Keratinocyte (primary cell): ENCODE data around the gene KLHL35. TPM values are rescaled to one million over a fixed set of nuclear protein-coding genes. Genes with fewer than 3 reads are reported as not detected.

ENCODE experiments used
- DNase-seq: peaks from one replicate; pipeline ENCODE4 v3.0.0-alpha.2; 2011; ENCODE audit warnings: low read depth, missing footprints, low spot score
- FAIRE-seq: peaks from 2 replicates; lab custom pipeline; 2011; peaks lifted over from hg19 to GRCh38; lab: Jason Lieb, UNC
- H2AFZ ChIP-seq: 2 replicates; pipeline ENCODE4 v1.6.0; 2012; ENCODE audit warnings: low read length, control low read depth, inconsistent platforms; ENCODE audit not compliant: control insufficient read depth
- H3K27ac ChIP-seq: 2 replicates; pipeline ENCODE4 v1.5.1; 2011; ENCODE audit warnings: low read length; ENCODE audit not compliant: control insufficient read depth, insufficient read depth
- H3K27me3 ChIP-seq: 3 replicates; pipeline ENCODE4 v1.6.0; 2011; ENCODE audit warnings: low read length; ENCODE audit not compliant: control insufficient read depth, insufficient read depth; ENCODE audit errors: extremely low read depth
- H3K36me3 ChIP-seq, 2 experiments: 2 replicates in 1 of 2; 3 replicates in 1 of 2; pipeline ENCODE4 v1.5.1; 2011; ENCODE audit warnings: low read length in 2 of 2, mild to moderate bottlenecking in 1 of 2; ENCODE audit not compliant: control insufficient read depth in 2 of 2, insufficient read depth in 2 of 2; ENCODE audit errors: extremely low read depth in 1 of 2
- H3K4me1 ChIP-seq: 3 replicates; pipeline ENCODE4 v1.5.1; 2011; ENCODE audit warnings: low read length; ENCODE audit not compliant: control insufficient read depth, insufficient read depth; ENCODE audit errors: extremely low read depth
- H3K4me2 ChIP-seq: 3 replicates; pipeline ENCODE4 v1.6.0; 2011; ENCODE audit warnings: low read depth, low read length; ENCODE audit not compliant: control insufficient read depth, insufficient read depth; ENCODE audit errors: extremely low read depth
- H3K4me3 ChIP-seq, 3 experiments: fragments of 200-600 bp in 1 of 3; sonication (generic) in 1 of 3; 2 replicates in 2 of 3; 3 replicates in 1 of 3; pipeline ENCODE4 v1.5.1; 2011 to 2016; ENCODE audit warnings: low read length in 3 of 3, mild to moderate bottlenecking in 3 of 3, control low read depth in 2 of 3, inconsistent platforms in 1 of 3, low read depth in 1 of 3, mixed read lengths in 1 of 3, mixed run types in 1 of 3, moderate library complexity in 1 of 3; ENCODE audit not compliant: control insufficient read depth in 2 of 3, insufficient read depth in 2 of 3; ENCODE audit errors: extremely low read depth in 1 of 3
- H3K79me2 ChIP-seq: 2 replicates; pipeline ENCODE4 v1.6.0; 2012; ENCODE audit warnings: low read length; ENCODE audit not compliant: control insufficient read depth, insufficient read depth
- H3K9ac ChIP-seq: 3 replicates; pipeline ENCODE4 v1.6.0; 2011; ENCODE audit warnings: low read length; ENCODE audit not compliant: control insufficient read depth, insufficient read depth; ENCODE audit errors: extremely low read depth
- H3K9me1 ChIP-seq: 3 replicates; pipeline ENCODE4 v1.6.0; 2011; ENCODE audit warnings: low read length; ENCODE audit not compliant: control insufficient read depth, insufficient read depth; ENCODE audit errors: extremely low read depth
- H3K9me3 ChIP-seq: 2 replicates; pipeline ENCODE4 v1.5.1; 2012; ENCODE audit warnings: low read depth, low read length; ENCODE audit not compliant: control insufficient read depth
- H4K20me1 ChIP-seq: 3 replicates; pipeline ENCODE4 v1.6.0; 2011; ENCODE audit warnings: low read length; ENCODE audit not compliant: control insufficient read depth, insufficient read depth; ENCODE audit errors: extremely low read depth
- EZH2 ChIP-seq: IDR thresholded peaks from one replicate; pipeline ENCODE4 v1.6.1; 2012; ENCODE audit warnings: inconsistent platforms, mild to moderate bottlenecking, low read length, moderate library complexity
- dilution Hi-C: fragments of 300-500 bp; cut with MboI; formaldehyde crosslinking; loops from one replicate; pipeline ENCODE4 v1.7.0; 2020; ENCODE audit warnings: low sequenced_read_pairs; ENCODE audit not compliant: extremely low pct_ligation_motif_present
- polyA plus RNA-seq, 5 experiments: library from polyadenylated mRNA; depleted of rRNA in 3 of 5; stranded (reverse) in 3 of 5; stranded (forward) in 1 of 5; unstranded in 1 of 5; fragments of >200 nt; gene quantifications; 1 replicate in 1 of 5; 2 replicates in 3 of 5; 3 replicates in 1 of 5; pipeline versions ENCODE4 v1.2.1 to v1.2.3, GENCODE V29; 2011 to 2012; ENCODE audit warnings: missing spikeins in 2 of 5, low read depth in 1 of 5, low replicate concordance in 1 of 5
- TF ChIP-seq, protein P1 (sequence below), 3 experiments: IDR thresholded peaks in 1 of 3; conservative IDR thresholded peaks in 1 of 3; optimal IDR thresholded peaks in 1 of 3; 2 replicates in 2 of 3; 3 replicates in 1 of 3; pipeline versions ENCODE3 to v1.5.1; 2011; ENCODE audit warnings: low read length in 3 of 3, mild to moderate bottlenecking in 3 of 3, moderate library complexity in 2 of 3, control low read depth in 1 of 3, inconsistent platforms in 1 of 3; ENCODE audit not compliant: insufficient read depth in 2 of 3; ENCODE audit errors: extremely low read depth in 1 of 3

KLHL35 gene
- polyA plus RNA-seq, 1 donor (not counting 4 experiments of a cell fraction or from before 2014, with no cell fraction given), result 0.58 TPM

DNA sequence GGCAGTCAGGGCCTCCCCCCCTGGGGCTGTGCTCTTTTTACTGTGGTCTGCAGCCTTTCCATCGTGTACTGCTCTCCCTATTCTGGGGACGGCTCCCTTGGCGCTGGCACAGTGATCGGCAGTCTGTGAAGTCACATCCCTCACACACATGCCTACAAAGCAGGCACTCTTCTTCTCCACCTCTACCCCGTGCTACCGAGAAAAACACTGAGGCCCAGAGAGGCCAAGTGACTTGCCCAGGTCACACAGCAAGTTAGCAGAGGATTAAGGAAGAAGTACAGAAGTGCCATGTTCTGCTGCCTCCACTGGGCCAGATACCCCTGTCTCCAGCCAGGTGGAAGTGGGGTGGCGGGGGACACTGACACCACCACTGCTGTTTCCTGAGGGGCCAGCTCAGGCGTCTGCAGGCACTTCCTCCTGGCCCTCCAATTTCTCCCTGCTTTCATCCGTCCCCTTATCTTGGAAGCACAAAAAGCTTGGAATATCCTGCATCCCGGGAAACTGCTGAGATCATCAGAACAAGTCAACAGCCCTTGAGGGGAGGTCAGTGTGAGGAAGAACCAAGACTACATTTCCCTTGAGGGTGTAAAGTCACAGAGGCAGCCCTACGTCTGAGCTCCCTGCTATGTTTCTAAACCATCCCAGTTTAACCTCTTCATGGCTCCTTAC lies 30.2 kb upstream of the KLHL35 start:
- H3K4me3 ChIP-seq, result no peak overlapping the region
- H3K9me3 ChIP-seq, result no peaks in the 10 kb centered on the region
- H3K79me2 ChIP-seq, result no peaks in the 10 kb centered on the region
- no peak overlapping the region for H3K27ac ChIP-seq
- DNase-seq (no peak), FAIRE-seq (no peak)
- H2AFZ ChIP-seq, result no peak overlapping the region
- no peaks in the 10 kb centered on the region for H3K36me3 ChIP-seq
- H3K9me1 ChIP-seq, result no peaks in the 10 kb centered on the region
- no peak overlapping the region for H3K9ac ChIP-seq
- H3K4me2 ChIP-seq, result no peak overlapping the region
- dilution Hi-C loops, result no loop called here
- H3K27me3 ChIP-seq, result no peaks in the 10 kb centered on the region
- TF ChIP-seq EZH2, result no peak
- TF ChIP-seq, protein P1, sequence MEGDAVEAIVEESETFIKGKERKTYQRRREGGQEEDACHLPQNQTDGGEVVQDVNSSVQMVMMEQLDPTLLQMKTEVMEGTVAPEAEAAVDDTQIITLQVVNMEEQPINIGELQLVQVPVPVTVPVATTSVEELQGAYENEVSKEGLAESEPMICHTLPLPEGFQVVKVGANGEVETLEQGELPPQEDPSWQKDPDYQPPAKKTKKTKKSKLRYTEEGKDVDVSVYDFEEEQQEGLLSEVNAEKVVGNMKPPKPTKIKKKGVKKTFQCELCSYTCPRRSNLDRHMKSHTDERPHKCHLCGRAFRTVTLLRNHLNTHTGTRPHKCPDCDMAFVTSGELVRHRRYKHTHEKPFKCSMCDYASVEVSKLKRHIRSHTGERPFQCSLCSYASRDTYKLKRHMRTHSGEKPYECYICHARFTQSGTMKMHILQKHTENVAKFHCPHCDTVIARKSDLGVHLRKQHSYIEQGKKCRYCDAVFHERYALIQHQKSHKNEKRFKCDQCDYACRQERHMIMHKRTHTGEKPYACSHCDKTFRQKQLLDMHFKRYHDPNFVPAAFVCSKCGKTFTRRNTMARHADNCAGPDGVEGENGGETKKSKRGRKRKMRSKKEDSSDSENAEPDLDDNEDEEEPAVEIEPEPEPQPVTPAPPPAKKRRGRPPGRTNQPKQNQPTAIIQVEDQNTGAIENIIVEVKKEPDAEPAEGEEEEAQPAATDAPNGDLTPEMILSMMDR (optimal IDR thresholded peaks at IDR 0.05 in 1 of 3, IDR thresholded peaks at IDR 0.05 in 1 of 3, conservative IDR thresholded peaks at IDR 0.05 in 1 of 3; ENCODE audit: extremely low read depth in 1 of 3, insufficient read depth in 2 of 3, low read length in 3 of 3), result no peak
- H3K4me1 ChIP-seq, result peaks cover 6% of the 10 kb centered on the region
- H4K20me1 ChIP-seq, result no peaks in the 10 kb centered on the region

DNA sequence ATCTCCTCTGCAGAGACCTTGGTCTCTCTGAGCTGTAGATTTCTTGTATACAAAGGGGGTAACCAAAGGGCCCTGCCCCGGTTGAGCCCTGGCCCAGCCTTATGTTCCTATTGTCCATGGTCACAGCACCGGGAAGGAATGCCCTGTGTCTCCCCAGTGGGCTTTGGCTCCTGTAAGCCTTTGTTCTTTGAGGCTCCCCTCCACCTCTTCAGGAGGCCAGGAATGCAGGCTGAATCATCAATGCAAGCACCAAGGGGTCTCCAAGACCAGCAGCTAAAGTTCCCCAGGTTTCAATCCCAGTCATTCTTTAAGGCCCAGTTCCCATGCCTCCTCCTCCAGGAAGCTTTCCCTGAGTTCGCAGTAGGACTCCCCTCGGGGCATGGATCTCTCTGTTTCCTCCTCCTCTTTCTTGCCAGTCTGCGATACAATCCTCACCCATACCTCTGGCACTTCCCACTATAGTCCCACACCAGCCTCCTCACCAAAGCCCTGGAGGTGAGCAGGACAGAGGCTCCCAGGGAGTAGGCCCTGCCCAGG lies 29.2 kb upstream of the KLHL35 start:
- Histone ChIP-seq H4K20me1 (no peaks in the 10 kb centered on the region), H3K9me1 (no peaks in the 10 kb centered on the region), H3K4me3 (no peak overlapping the region), H3K36me3 (no peaks in the 10 kb centered on the region), H3K4me1 (peaks cover 6% of the 10 kb centered on the region), H3K27me3 (no peaks in the 10 kb centered on the region), H3K9me3 (no peaks in the 10 kb centered on the region), H3K79me2 (no peaks in the 10 kb centered on the region), H3K9ac (no peak overlapping the region), H3K4me2 (no peak overlapping the region), H2AFZ (no peak overlapping the region), H3K27ac (no peak overlapping the region)
- DNase-seq (no peak), FAIRE-seq (no peak)
- TF ChIP-seq, protein P1 (optimal IDR thresholded peaks at IDR 0.05 in 1 of 3, IDR thresholded peaks at IDR 0.05 in 1 of 3, conservative IDR thresholded peaks at IDR 0.05 in 1 of 3; ENCODE audit: extremely low read depth in 1 of 3, insufficient read depth in 2 of 3, low read length in 3 of 3), result no peak
- no peak for TF ChIP-seq EZH2
- dilution Hi-C loops, result no loop called here
